ENCODE measurements around the gene ELFN2.

ELFN2 gene

DNA sequence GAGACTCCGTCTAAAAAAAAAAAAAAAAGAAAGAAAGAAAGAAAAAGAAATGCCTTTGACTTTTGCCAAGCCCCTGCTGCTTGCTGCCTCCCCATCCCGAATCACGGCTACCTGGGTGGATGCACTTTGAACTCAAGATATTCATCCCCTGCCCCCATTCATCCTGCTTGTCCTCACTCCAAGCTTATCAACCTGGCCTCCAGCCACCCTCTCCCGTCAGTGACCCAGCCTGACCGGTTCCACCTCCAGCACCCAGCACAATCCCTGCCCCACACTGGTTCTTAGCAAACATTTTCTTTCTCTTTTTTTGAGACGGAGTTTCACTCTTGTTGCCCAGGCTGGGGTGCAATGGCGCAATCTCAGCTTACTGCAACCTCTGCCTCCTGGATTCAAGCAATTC, 100.6 kb downstream of the ELFN2 start:
- Histone ChIP-seq H3K4me3 (ENCODE audit: low read depth in 1 of 2, low read length in 1 of 2) (no peak overlapping the region), H3K9me3 (no peaks in the 10 kb centered on the region), H3K4me1 (ENCODE audit: control insufficient read depth in 1 of 2, insufficient read depth in 1 of 2, low read depth in 1 of 2, low read length in 1 of 2) (no peaks in the 10 kb centered on the region), H3K27me3 (peaks cover 97% of the 10 kb centered on the region), H3K36me3 (no peaks in the 10 kb centered on the region), H3K27ac (no peak overlapping the region)
- TF ChIP-seq, protein P1, sequence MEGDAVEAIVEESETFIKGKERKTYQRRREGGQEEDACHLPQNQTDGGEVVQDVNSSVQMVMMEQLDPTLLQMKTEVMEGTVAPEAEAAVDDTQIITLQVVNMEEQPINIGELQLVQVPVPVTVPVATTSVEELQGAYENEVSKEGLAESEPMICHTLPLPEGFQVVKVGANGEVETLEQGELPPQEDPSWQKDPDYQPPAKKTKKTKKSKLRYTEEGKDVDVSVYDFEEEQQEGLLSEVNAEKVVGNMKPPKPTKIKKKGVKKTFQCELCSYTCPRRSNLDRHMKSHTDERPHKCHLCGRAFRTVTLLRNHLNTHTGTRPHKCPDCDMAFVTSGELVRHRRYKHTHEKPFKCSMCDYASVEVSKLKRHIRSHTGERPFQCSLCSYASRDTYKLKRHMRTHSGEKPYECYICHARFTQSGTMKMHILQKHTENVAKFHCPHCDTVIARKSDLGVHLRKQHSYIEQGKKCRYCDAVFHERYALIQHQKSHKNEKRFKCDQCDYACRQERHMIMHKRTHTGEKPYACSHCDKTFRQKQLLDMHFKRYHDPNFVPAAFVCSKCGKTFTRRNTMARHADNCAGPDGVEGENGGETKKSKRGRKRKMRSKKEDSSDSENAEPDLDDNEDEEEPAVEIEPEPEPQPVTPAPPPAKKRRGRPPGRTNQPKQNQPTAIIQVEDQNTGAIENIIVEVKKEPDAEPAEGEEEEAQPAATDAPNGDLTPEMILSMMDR (IDR thresholded peaks at IDR 0.05): no peak

DNA sequence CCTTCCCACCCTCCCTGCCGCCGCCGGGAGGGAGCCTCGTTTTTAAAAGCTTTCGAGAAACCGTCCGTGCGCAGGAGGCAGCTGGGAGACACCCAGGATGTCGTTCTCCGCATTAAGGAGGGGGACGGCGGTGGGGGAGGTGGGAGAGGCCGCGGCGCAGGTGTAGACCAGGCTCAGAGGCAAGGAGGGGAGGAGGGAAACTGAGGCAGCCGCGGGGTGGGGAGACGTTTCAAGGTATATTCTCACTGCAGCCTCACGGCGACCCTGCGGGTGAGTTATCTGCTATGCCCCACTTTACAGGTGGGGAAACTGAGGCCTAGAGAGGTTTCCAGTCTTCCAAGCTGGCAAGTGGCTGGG, 102.3 kb downstream of the ELFN2 start:
- no peak overlapping the region for H3K4me3 ChIP-seq (ENCODE audit: low read depth in 1 of 2, low read length in 1 of 2)

DNA sequence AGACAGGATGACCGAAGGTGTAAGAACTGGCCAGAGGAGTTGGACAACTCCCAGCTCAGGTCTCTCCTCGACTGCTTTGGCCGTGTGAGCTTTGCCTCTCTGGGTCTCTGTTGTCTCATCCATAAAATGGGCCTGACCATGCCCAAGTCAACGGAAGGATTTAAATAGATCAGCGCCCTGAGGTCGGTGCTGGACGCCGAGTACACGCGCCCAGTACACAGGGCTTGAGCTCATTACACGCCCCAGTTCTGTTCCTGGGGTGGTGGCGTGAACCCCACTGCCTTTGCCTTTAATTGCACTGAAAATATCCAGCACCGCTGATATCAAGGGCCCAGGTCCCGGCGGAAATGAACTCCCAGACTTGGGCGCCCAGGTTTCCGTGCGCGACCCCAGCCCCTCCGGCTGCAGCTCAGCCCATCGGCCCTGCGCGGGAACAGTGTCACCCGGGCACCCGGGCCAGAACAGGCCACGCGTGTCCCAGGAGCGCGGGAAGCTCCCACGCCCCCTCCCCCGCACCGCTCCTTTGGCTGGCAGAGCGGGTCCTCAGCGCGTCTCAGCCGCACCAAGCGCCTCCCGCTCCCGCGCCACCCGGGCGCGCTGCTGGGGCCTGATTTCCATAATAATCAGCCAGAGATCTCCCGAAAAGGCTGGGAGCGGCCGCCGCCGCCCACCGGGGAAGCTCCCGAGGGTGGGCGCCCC, 102.8 kb downstream of the ELFN2 start:
- Histone ChIP-seq H3K4me1 (ENCODE audit: control insufficient read depth in 1 of 2, insufficient read depth in 1 of 2, low read depth in 1 of 2, low read length in 1 of 2) (no peaks in the 10 kb centered on the region), H3K27ac (no peak overlapping the region), H3K9me3 (no peaks in the 10 kb centered on the region), H3K4me3 (ENCODE audit: low read depth in 1 of 2, low read length in 1 of 2) (no peak overlapping the region), H3K27me3 (peaks cover 97% of the 10 kb centered on the region), H3K36me3 (no peaks in the 10 kb centered on the region)
- TF ChIP-seq, protein P1 (IDR thresholded peaks at IDR 0.05): no peak

More for the DNA sequence above, 102.3 kb downstream of the ELFN2 start:
- H3K9me3 ChIP-seq: no peaks in the 10 kb centered on the region
- no peaks in the 10 kb centered on the region for H3K4me1 ChIP-seq (ENCODE audit: control insufficient read depth in 1 of 2, insufficient read depth in 1 of 2, low read depth in 1 of 2, low read length in 1 of 2)
- H3K27ac ChIP-seq: no peak overlapping the region
- TF ChIP-seq, protein P1 (IDR thresholded peaks at IDR 0.05): no peak
- peaks cover 97% of the 10 kb centered on the region for H3K27me3 ChIP-seq
- no peaks in the 10 kb centered on the region for H3K36me3 ChIP-seq

DNA sequence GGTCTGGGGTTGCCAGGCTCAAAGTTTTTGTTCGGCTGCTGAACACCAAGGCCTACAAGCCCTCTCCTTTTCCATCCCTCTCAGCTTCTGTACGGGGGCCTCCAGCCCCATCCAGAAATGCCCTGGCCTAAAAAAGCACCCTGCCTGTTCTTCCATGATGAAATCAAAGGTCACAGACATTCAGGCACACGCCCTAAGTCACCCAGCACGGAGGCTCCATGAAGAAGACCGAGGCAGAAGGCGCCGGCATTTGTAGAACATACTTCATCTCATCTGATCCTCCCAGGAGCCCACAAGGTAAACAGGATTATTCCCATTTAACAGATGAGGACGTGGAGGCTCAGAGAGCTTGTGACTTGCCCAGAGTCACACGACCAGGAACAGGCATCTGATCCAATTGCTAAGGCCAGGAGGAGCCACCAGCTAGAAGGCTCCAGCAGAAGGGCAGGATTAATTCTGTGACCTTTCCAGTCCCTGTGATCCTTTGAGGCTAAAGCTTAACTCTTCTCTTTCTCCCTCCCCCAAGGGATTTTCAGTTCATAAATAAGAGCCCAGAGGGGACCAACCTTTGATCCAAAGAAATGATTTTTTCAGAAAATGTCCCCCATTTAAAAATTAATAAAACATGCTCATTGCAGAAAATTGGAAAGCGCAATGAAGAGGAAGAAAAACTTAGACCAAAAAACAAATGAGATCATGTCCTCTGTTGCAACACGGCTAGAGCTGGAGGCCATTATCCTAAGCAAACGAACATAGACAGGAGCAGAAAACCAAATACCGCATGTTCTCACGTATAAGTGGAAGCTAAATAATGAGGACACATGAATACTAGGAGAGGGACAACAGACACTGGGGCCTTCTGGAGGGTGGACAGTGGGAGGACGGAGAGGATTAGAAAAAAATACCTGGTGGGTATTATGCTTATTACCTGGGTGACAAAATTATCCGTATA, 106.3 kb downstream of the ELFN2 start:
- TF ChIP-seq, protein P1 (IDR thresholded peaks at IDR 0.05): no peak
- H3K4me1 ChIP-seq (ENCODE audit: control insufficient read depth in 1 of 2, insufficient read depth in 1 of 2, low read depth in 1 of 2, low read length in 1 of 2): peaks cover 4 to 6% of the 10 kb centered on the region in 2 experiments
- H3K27me3 ChIP-seq: peaks cover 64% of the 10 kb centered on the region
- peaks cover 4% of the 10 kb centered on the region for H3K36me3 ChIP-seq
- no peak overlapping the region for H3K4me3 ChIP-seq (ENCODE audit: low read depth in 1 of 2, low read length in 1 of 2)
- H3K27ac ChIP-seq: no peak overlapping the region
- H3K9me3 ChIP-seq: no peaks in the 10 kb centered on the region

DNA sequence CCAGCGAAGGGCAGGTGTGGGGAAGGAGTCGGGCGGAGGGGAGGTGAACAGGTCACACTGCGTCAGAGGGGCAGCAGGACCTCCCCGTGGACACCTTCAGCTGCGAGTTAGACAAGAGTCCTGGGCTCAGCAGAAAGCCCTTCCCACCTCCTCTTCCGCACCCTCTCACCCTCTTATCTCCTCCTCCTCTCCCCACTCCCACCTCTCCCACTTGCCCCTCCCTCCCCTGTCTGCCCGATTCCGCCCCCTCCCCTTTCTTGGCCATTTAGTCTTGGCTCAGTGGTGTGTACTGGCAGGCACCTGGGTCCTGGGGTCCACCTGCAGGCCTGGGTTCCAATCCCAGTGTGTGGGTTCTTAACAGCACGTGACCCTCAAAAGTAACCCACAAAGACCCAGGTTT, 107.8 kb downstream of the ELFN2 start:
- Histone ChIP-seq H3K9me3 (no peaks in the 10 kb centered on the region), H3K27ac (no peak overlapping the region), H3K27me3 (peaks cover 49% of the 10 kb centered on the region), H3K4me3 (ENCODE audit: low read depth in 1 of 2, low read length in 1 of 2) (no peak overlapping the region), H3K36me3 (peaks cover 16% of the 10 kb centered on the region), H3K4me1 (ENCODE audit: control insufficient read depth in 1 of 2, insufficient read depth in 1 of 2, low read depth in 1 of 2, low read length in 1 of 2) (peaks cover 10 to 15% of the 10 kb centered on the region in 2 experiments)
- TF ChIP-seq, protein P1 (IDR thresholded peaks at IDR 0.05): no peak
